HG03103 (cell line): ENCODE results near the gene SH2D4B.

ENCODE experiments used
- ATAC-seq: cut with Tn5 transposase; IDR thresholded peaks from one replicate; pipeline ENCODE4 v1.9.1; 2021; ENCODE audit warnings: low read depth; ENCODE audit not compliant: unreplicated experiment

SH2D4B gene

GRCh38 chr10:80537736-80538480 is at the start of gene SH2D4B:
TSS of gene SH2D4B (plus strand) at chr10:80537902. CDS start at chr10:80538332, 430 bp downstream.
- no peak for ATAC-seq

DNA sequence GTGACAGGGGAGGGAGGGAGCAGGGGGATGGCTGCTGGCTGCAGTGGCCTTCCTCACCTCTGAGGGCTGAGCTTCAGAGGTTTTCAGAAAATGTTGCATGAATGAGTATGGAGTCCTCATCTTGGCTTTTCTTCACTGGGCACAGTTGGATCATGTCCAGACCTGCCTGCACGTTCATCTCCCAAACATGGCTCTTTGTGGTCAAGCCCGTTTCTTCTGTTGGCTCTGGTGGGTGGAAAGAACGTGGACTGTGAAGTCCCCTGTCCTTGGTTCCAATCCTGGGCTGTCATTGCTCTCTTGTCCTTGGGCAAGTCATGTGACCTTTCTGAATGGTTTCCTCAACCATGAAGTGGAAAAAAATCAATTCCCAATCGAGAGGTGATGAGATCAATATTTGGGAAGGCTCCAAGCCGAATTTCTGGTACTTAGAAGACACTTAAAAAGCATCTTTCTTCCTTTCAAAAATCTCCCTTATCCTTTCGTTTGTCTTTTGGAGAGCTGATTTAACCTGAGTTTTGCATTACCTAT is 49.1 kb upstream of the SH2D4B start:
- no peak for ATAC-seq

DNA sequence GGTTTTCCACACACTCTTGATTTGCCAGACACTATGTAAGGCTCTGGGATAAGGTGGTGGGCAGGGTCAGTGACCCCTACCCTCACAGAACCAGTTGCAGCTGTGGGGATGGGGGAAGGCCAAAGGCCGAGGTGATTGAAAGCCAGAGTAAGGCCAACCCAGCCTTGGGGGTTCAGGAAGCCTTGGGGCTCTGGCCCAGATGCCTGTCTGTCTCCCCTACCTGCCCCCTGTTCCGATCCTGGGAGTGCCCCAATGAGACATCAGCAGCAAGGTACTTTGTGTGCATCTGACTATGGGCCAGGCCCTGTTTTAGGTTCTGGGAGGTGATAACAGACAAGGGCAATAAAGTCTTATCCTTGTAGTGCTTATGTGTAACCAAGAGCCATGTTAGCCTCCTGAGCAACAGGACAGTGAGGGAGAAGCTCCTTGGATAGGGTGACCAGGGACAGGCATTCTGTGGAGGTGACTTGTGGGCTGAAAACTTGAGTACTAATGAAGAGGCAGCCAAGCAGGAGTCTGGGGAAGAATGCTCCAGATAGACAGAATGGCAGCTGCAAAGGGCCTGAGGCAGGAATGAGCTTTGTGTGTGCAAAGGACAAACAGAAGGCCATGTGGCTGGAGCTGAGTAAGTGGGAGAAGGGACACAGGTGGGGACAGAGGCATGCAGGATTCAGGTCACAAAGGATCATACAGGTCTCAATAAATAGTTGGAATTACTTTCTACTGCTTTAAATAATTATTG is 48.2 kb upstream of the SH2D4B start:
- ATAC-seq = no peak

DNA sequence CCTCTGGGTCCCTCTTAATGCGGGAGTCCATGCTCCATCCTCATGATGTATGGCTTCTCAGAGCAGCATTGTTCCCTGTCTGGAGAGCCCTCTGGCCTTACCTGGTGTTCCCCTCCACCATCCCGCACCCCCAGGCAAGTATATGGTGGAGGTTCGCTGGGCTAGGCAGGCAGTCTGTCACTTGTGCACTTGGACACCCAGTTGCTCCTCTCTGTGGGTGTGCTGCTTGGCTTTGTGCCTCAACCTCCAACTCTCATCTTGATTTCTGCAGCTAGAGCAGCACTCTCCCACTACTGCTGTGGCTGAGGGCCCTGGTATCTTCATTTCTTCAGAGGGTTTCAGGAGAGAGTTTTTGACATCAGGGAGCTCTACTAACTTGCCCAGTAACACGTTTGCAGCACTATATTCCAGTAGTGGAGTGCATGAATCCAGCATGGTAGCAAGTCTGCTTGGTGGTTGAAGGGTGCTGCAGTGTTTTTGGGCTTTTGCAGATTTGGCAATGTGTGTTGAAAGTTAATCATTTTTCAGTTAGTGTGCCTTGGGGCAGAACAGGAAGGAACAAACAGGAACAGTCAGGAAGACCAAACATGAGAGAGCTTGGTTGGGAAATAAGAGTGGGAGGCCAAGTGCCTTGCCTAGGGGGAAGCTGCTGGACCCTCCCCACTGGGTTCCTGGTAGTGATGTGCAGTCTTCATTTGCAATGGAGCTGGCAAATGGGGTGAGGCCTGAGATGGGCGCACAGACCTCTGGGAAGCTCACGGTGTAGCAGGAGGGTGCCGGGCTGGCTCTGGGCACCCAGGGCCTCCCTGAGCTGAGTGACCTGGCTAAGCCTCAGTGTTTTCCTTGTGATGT is 46.2 kb upstream of the SH2D4B start:
- no peak for ATAC-seq

- ATAC-seq = peak; percentile 29
Observed at GRCh38 chr10:80492848-80493521, 44.7 kb upstream of the SH2D4B start.

DNA sequence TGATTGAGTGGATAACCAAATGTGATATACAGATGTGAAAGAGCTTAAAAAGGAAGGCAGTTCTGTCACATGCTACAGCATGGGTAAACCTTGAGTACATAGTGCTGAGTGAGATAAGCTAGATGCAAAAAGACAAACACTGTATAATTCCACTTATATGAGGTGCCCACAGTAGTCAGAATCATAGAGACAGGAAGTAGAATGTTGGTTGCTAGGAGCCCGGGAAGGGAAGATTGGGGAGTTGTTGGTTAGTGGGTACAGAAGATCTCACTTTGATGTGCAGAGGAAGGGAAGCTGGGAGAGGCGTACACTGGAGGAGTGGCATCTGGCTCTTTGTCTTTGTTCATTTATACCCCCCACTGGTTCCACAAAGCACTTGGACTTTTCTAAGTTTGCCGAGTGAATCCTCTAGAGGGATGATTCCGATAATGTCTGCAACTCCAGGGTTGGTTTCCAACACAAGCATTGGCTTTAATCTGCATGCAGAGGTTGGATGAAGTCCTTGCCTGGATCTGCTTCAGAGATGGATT is 44.1 kb upstream of the SH2D4B start:
- peak; percentile 47 for ATAC-seq

- ATAC-seq = no peak
Observed at GRCh38 chr10:80496555-80497172, 41.0 kb upstream of the SH2D4B start.

GRCh38 chr10:80497187-80498077 is 40.3 kb upstream of the SH2D4B start:
- no peak for ATAC-seq

GRCh38 chr10:80498078-80498832 is 39.4 kb upstream of the SH2D4B start:
- no peak for ATAC-seq

DNA sequence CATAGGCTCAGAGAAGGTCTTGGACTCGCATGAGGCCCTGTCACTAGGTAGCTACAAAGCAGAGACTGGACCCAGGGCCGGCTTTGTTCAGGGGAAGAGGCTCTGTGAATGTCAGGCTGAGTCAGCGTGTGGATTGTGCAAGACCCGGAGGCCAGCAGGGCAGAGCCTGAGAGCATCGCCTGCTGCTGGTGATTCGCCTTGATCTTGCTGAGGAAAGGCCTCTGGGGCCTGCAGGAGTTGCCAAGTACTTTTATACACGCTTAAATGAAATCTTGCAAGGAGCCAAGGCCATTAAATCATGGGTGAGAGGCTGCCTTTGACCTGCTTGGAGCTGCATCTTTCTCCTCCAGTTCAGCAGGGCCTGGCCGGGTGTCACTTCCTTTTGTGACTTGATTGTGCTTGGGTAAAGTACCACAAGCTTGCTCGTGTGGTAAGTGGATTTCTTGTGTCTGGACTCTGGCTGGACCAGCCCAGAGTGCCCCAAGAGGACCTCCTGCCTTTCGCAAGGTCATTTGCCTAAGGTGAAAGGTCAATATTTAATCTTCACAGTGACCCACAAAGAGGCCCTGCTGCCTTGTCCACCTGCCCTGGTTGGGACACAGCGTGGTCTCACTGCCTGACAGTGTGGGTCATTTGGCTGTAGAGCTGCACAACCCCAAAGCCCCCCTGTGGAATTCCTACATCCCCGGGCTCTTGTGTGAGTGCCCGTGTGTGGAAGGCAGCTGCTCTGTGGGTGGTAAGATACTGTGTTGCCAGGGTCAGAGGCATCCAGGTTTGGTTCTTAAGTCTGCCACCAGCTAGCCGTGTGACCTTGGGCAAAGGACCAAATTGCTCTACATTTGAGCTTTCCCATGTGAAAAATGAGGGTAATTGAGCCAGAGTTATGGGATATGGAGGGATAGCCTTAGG is 38.6 kb upstream of the SH2D4B start:
- no peak for ATAC-seq

DNA sequence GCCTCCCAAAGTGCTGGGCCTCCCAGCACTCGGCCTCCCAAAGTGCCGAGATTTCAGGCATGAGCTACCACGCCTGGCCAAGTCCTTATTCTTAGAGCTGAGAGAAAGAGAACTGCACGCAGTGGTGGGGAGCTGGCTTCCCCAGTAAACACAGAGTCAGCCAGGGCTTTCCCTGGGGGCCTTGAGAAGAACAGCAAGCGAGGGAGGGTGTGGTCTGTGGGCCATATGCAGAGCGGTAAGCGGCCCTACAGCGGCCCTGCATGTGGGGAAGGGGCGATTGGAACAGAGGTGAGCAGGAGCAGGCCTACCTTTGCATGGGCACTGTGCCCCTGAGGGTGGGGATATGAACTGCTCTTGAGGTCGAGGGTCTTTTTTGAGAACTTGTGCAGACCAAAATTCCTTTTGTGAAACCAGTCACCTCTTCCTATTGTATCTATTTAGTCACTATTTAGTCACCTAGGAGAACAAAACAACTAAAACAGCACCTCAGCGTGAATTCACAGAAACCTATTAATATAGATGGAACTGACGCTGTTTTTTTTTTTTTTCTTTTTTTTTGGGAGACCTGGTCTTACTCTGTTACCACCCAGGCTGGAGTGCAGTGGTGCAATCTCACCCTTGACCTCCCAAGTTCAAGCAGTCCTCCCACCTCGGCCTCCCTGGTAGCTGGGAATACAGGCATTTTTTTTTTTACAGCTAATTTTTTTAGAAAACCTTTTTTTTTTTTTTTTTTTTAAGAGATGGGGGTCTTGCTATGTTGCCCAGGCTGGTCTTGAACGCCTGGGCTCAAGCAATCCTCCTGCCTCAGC is 36.9 kb upstream of the SH2D4B start:
- peak; percentile 60 for ATAC-seq

DNA sequence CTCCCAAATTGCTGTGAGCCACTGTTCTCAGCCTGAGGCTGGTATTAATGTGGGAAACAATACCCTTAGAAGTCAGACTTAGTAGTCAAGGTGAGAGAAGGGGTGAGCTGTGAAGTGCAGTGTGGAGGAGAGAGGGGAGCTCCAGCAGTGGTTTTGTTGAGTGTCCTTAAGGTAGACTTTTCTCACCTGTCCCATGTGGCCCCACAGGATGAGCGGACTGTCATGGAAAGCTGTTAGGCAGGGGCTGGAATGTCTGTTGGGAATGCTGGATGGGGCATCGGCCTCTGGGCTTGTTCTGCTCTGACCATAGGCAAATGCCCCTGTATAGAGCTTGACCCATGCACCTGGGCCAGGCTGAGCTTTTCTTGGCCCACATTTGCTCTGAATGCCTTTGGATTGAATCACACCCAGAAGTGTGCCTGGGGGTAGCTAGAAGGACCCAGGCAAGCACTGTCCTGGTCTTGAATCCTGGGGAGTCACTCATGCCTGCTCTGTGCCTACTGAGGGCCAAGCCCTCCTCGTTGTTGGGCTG is 36.3 kb upstream of the SH2D4B start:
- ATAC-seq = no peak

GRCh38 chr10:80501913-80502521 is 35.7 kb upstream of the SH2D4B start:
- ATAC-seq = no peak

- ATAC-seq = no peak
Observed at GRCh38 chr10:80502621-80503583, 34.8 kb upstream of the SH2D4B start.
